GM10266 (cell line): ENCODE results near the gene CD96.
"Not testable (repeated sequence)": the region's sequence is repeated elsewhere in the genome, so short reads cannot be mapped to it uniquely, and the experiment has no call there.

Source experiments
- DNase-seq: peaks from one replicate; pipeline ENCODE4 v3.0.0; 2012; ENCODE audit errors: extremely low spot score
- CTCF ChIP-seq: IDR thresholded peaks from 2 replicates; pipeline ENCODE4 v1.5.1; 2012; ENCODE audit warnings: mild to moderate bottlenecking, low read depth; ENCODE audit not compliant: control insufficient read depth, insufficient read depth; ENCODE audit errors: missing control alignments

The CD96 gene

GRCh38 chr3:111667170-111667569 lies 125.2 kb downstream of the CD96 start:
- TF ChIP-seq CTCF: no peak
- DNase-seq: no peak

GRCh38 chr3:111667621-111668239 lies 125.7 kb downstream of the CD96 start:
- TF ChIP-seq CTCF: no peak
- peak; percentile 43 for DNase-seq

- no peak for DNase-seq
- no peak for TF ChIP-seq CTCF
These were observed 126.3 kb downstream of the CD96 start for GRCh38 chr3:111668326-111668725.

GRCh38 chr3:111668888-111669488 lies 127.0 kb downstream of the CD96 start:
- TF ChIP-seq CTCF: peak; percentile 80
- DNase-seq: peak; percentile 38

- no peak for DNase-seq
- TF ChIP-seq CTCF: no peak
These were observed 128.1 kb downstream of the CD96 start for GRCh38 chr3:111669926-111670630.

- DNase-seq: not testable (repeated sequence)
These were observed 130.5 kb downstream of the CD96 start for GRCh38 chr3:111672461-111672860.

- DNase-seq: no peak
- no peak for TF ChIP-seq CTCF
These were observed 133.8 kb downstream of the CD96 start for GRCh38 chr3:111675846-111676210.
